ENCODE measurements around the gene ASTN2.

- TF ChIP-seq EZH2phosphoT487 (IDR thresholded peaks at IDR 0.05; ENCODE audit: low read length) (no peak), CTCF (IDR thresholded peaks at IDR 0.05; ENCODE audit: low read length) (no peak), EZH2 (optimal IDR thresholded peaks at IDR 0.05; ENCODE audit: low read depth, low read length) (no peak)
Measured at GRCh38 chr9:117268847-117269446, 145.9 kb downstream of the ASTN2 start.

Data from MM.1S (cell line).